Middle frontal gyrus (tissue), 1 donor: Measurements from ENCODE around the gene CCDC82.

Experiments used
- DNase-seq: peaks from one replicate; pipeline ENCODE4 v3.0.0-alpha.2; 2015; ENCODE audit warnings: low spot score; ENCODE audit errors: extremely low spot score

The CCDC82 gene

GRCh38 chr11:96361778-96362177 is 27.9 kb downstream of the CCDC82 start:
- DNase-seq, result no peak

- no peak for DNase-seq
Measured at GRCh38 chr11:96358321-96358720, 31.4 kb downstream of the CCDC82 start.

- no peak for DNase-seq
Measured at GRCh38 chr11:96357794-96358193, 31.9 kb downstream of the CCDC82 start.

GRCh38 chr11:96356848-96357247 is 32.9 kb downstream of the CCDC82 start:
- DNase-seq, result no peak

- DNase-seq, result peak; percentile 86
Measured at GRCh38 chr11:96342961-96343711, 46.6 kb downstream of the CCDC82 start, which contains the start of gene MAML2. Gene MAML2, minus strand, starts transcription at chr11:96343195. Its CDS starts 1,300 bp downstream, at chr11:96341895.

GRCh38 chr11:96342014-96342960 is 47.4 kb downstream of the CCDC82 start:
- no peak for DNase-seq

GRCh38 chr11:96341211-96342013 is 48.3 kb downstream of the CCDC82 start:
- no peak for DNase-seq

GRCh38 chr11:96340555-96340885 is 49.2 kb downstream of the CCDC82 start:
- no peak for DNase-seq

- DNase-seq, result no peak
Measured at GRCh38 chr11:96339706-96340554, 49.8 kb downstream of the CCDC82 start.

- peak; percentile 31 for DNase-seq
Measured at GRCh38 chr11:96338910-96339705, 50.6 kb downstream of the CCDC82 start.

- DNase-seq, result no peak
Measured at GRCh38 chr11:96337541-96338431, 51.9 kb downstream of the CCDC82 start.

GRCh38 chr11:96335388-96335787 is 54.3 kb downstream of the CCDC82 start:
- no peak for DNase-seq

GRCh38 chr11:96334219-96334618 is 55.5 kb downstream of the CCDC82 start:
- DNase-seq, result no peak

- DNase-seq, result no peak
Measured at GRCh38 chr11:96333191-96333719, 56.5 kb downstream of the CCDC82 start.

- DNase-seq, result no peak
Measured at GRCh38 chr11:96332126-96332771, 57.5 kb downstream of the CCDC82 start.

- DNase-seq, result no peak
Measured at GRCh38 chr11:96331699-96332116, 58.0 kb downstream of the CCDC82 start.

- DNase-seq, result no peak
Measured at GRCh38 chr11:96330511-96330859, 59.2 kb downstream of the CCDC82 start.
